Measurements from ENCODE around the gene TAOK2. TPM values are rescaled to one million over a fixed set of nuclear protein-coding genes. Genes with fewer than 3 reads are reported as not detected.

The TAOK2 gene
- total RNA-seq, 2 donors from 2014 or later: 43.8 to 97.4 TPM

GRCh38 chr16:29994600-29995323, 21.1 kb downstream of the TAOK2 start:
- intact Hi-C loops (cut with DNase I): loop anchor here (5.0 to 10.0 kb wide), 2 partner anchors 70 to 182 kb away; partner anchors contain the start of genes KCTD13 and PRRT2
- peaks cover 10% of the 10 kb centered on the region for H3K4me1 ChIP-seq (replicated peaks)
- peak overlapping the region; percentile 68 to 78 for H3K4me3 ChIP-seq
- 8% methylated on average over 23 of the region's 24 CpGs for WGBS
- no peaks in the 10 kb centered on the region for H3K9me3 ChIP-seq
- peaks cover 0 to 2% of the 10 kb centered on the region in 2 donors for H3K36me3 ChIP-seq
- DNase-seq (ENCODE audit: low spot score): no peak
- H3K27me3 ChIP-seq (replicated peaks; ENCODE audit: insufficient read depth): no peaks in the 10 kb centered on the region
- no peak for TF ChIP-seq POLR2AphosphoS5 (IDR thresholded peaks at IDR 0.05)
- TF ChIP-seq CTCF (IDR thresholded peaks at IDR 0.05): no peak
- TF ChIP-seq POLR2A (IDR thresholded peaks at IDR 0.05): no peak
- peak overlapping the region; percentile 94 to 95 for H3K27ac ChIP-seq

- peaks cover 10% of the 10 kb centered on the region for H3K4me1 ChIP-seq (replicated peaks)
- H3K4me3 ChIP-seq: peak within 1 kb of the TSS; percentile 68 to 78
- TF ChIP-seq POLR2A (IDR thresholded peaks at IDR 0.05): no peak
- TF ChIP-seq CTCF (IDR thresholded peaks at IDR 0.05): no peak
- TF ChIP-seq POLR2AphosphoS5 (IDR thresholded peaks at IDR 0.05): peak; percentile 75
- H3K27me3 ChIP-seq (replicated peaks; ENCODE audit: insufficient read depth): no peaks in the 10 kb centered on the region
- peak; percentile 75 for DNase-seq (ENCODE audit: low spot score)
- no peaks in the 10 kb centered on the region for H3K9me3 ChIP-seq
- under 1% methylated on average over 52 of the region's 53 CpGs for WGBS
- H3K36me3 ChIP-seq: no peaks in the 10 kb centered on the region
- peak within 1 kb of the TSS; percentile 94 to 95 for H3K27ac ChIP-seq
- intact Hi-C loops (cut with DNase I): loop anchor here (5.0 to 10.0 kb wide), 2 partner anchors 71 to 183 kb away; partner anchors contain the start of genes KCTD13 and PRRT2
Measured at GRCh38 chr16:29995324-29995910, 21.7 kb downstream of the TAOK2 start, which contains the start of gene HIRIP3. Gene HIRIP3 (minus strand): TSS chr16:29995617. CDS start chr16:29995605, 12 bp downstream.

DNA sequence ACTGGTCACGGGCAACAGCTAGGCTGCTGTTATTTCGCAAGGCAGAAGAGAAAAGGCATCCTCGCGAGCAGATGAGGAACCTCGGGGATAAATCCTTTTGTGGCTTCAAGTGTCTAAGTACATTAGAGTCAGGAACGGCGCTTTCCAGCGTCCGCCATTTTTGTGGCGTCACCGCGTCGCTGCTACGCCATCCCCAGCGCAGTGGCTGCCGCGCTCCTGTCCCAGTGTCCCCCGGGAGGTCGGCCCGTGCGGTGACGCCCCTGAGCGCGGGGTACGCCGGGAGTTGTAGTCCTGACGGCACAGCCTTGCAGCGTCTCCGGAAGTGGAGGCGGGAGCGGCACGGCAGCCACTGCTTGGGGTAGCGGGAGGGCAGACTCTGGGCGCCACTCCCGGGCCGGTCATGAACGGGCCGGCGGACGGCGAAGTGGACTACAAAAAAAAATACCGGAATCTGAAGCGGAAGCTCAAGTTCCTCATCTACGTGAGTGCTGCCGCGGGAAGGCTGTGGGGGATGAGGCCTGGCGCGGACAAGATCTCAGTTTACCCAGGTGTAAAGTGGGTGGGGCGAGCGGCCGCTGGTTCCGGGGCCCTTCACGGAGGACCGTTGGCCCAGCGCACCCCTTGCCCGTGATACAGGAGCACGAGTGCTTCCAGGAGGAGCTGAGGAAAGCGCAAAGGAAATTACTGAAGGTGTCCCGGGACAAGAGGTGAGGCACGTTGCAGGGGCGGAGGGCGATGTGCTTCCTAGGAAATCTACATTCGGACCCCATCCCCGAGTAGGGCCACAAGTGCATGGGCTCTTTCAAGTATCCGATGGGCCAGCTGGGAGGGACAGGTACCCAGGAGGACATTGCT, 22.5 kb downstream of the TAOK2 start, which contains the start of gene INO80E:
TSS of gene INO80E (plus strand) at position 331 of the 855 bp plus-strand sequence. CDS start at position 401, 70 bp downstream.
- Histone ChIP-seq H3K36me3 (no peaks in the 10 kb centered on the region), H3K4me1 (replicated peaks) (peaks cover 10% of the 10 kb centered on the region), H3K27ac (peak within 1 kb of the TSS; percentile 94 to 95), H3K4me3 (peak within 1 kb of the TSS; percentile 68 to 78), H3K27me3 (replicated peaks; ENCODE audit: insufficient read depth) (no peaks in the 10 kb centered on the region), H3K9me3 (no peaks in the 10 kb centered on the region)
- peak; percentile 98 for DNase-seq (ENCODE audit: low spot score)
- TF ChIP-seq POLR2AphosphoS5 (IDR thresholded peaks at IDR 0.05) (peak; percentile 96), POLR2A (IDR thresholded peaks at IDR 0.05) (peak; percentile 43), CTCF (IDR thresholded peaks at IDR 0.05) (peak in 2 of 4 experiments; percentile 13 to 36)
- under 1% methylated on average over 63 of the region's 65 CpGs for WGBS
- intact Hi-C loops (cut with DNase I): loop anchor here (5.0 to 10.0 kb wide), 2 partner anchors 71 to 184 kb away; partner anchors contain the start of genes KCTD13 and PRRT2

DNA sequence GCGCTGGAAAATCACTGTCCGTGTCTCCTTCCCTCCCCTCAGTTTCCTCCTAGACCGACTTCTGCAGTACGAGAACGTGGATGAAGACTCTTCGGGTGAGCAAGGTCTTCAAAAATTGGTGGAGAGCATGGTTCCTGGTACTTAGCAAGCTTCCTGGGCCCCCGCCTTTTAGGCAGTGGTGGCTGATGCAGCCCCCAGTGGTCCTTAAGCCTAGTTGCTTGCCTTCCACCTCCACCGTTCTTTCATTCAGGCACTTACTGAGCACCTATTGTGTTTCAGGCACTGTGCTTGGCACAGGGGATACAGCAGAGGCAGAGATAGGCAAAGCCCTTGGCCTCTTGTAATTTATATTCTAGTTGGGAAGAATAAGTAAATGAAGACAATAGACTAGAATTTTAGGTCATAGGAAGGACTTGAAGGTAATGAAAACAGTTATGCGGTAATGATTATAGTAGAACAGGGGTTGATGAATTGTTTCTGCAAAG, 23.1 kb downstream of the TAOK2 start:
- intact Hi-C loops (cut with DNase I): loop anchor here (5.0 to 10.0 kb wide), 2 partner anchors 72 to 185 kb away; partner anchors contain the start of genes KCTD13 and PRRT2
- Histone ChIP-seq H3K27me3 (replicated peaks; ENCODE audit: insufficient read depth) (no peaks in the 10 kb centered on the region), H3K36me3 (no peaks in the 10 kb centered on the region), H3K27ac (peak overlapping the region in 1 of 2 donors; percentile 95), H3K4me3 (peak overlapping the region; percentile 68 to 78), H3K4me1 (replicated peaks) (peaks cover 10% of the 10 kb centered on the region), H3K9me3 (no peaks in the 10 kb centered on the region)
- WGBS: 20% methylated on average over 9 of the region's 9 CpGs
- TF ChIP-seq POLR2AphosphoS5 (IDR thresholded peaks at IDR 0.05) (no peak), POLR2A (IDR thresholded peaks at IDR 0.05) (no peak), CTCF (IDR thresholded peaks at IDR 0.05) (no peak)
- DNase-seq (ENCODE audit: low spot score): no peak
